ENCODE data around the gene DYNLL2. TPM values are rescaled to one million over a fixed set of nuclear protein-coding genes. Genes with fewer than 3 reads are reported as not detected.
"Not testable (repeated sequence)": the region's sequence is repeated elsewhere in the genome, so short reads cannot be mapped to it uniquely, and the experiment has no call there.

The DYNLL2 gene
- total and polyA plus RNA-seq, 10 donors = 9.9 to 29.7 (median 22.9) TPM

DNA sequence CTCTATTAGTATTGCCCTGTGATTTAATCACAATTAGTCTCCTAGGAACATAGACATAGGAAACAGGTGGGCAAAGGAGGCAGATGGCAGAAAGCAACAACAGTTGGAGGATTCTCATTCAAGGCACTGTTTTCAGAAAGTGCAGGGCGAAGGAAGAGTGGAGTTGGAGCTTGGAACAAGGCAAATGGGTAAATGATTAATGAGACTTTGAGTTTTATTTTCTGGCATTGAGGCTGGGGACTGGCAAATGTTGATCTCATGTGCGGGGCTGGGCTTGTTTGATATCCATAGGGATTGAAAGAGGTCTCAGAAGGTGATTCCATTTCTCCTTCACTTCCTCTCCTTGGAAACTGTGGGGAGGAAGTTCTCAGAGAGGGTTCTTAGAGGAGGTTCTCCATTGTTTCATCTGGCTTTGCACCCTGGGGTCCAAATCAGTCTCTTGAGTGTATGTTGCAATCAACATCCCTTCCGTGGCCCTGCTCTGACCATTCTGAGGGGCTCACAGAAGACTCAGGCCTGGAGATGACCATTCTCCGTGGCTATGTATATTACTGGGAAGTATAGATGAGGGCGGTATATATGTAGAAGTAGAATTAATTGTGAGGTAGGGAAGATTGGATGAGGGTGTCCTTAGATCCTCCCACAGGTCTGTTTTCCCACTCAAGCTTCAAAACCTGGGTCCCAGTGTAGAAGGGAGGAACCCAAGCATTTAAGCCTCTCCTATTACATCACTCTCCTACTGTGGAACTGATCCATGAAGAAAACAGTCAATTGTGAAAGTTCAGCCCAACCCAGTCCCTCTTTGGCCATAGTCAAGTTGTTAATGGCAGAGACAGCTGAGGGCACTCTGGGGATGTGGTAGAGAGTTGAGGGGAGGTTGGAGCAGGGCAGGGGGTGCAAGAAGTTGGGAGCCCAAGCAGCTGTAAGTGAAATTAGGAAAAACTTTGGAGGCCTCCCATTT lies 39.7 kb upstream of the DYNLL2 start:
- DNase-seq = no peak
- Histone ChIP-seq H3K36me3 (no peaks in the 10 kb centered on the region), H3K9me3 (no peaks in the 10 kb centered on the region), H3K4me3 (no peak overlapping the region), H3K27ac (no peak overlapping the region), H3K4me1 (no peaks in the 10 kb centered on the region), H3K27me3 (replicated peaks in 1 of 7) (peaks cover 0 to 38% (median 0%) of the 10 kb centered on the region in 7 donors)
- 82 to 95% (median 83%) methylated on average over 5 of the region's 5 CpGs for WGBS, 5 donors
- TF ChIP-seq POLR2A (IDR thresholded peaks at IDR 0.05) (no peak), CTCF (IDR thresholded peaks at IDR 0.05 in 8 of 11, conservative IDR thresholded peaks at IDR 0.05 in 3 of 11) (no peak), POLR2AphosphoS5 (IDR thresholded peaks at IDR 0.05) (no peak)
- intact Hi-C loops (cut with DNase I; ENCODE audit: low total_unique reads) = no loop called here

DNA sequence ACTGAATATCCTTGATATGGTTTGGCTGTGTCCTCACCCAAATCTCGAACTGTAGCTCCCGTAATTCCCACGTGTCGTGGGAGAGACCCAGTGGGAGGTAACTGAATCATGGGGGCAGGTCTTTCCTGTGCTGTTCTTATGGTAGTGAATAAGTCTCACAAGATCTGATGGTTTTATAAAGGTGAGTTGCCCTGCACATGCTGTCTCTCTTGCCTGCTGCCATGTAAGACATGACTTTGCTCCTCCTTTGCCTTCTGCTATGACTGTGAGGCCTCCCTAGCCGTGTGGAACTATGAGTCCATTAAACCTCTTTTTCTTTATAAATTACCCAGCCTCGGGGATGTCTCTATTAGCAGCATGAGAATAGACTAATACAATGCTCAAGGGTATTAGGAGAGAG lies 39.0 kb upstream of the DYNLL2 start:
- WGBS, 5 donors = 86 to 94% (median 88%) methylated on average over 6 of the region's 6 CpGs
- H3K36me3 ChIP-seq; intact Hi-C loops (cut with DNase I; ENCODE audit: low total_unique reads); DNase-seq; H3K27ac ChIP-seq; H3K4me1 ChIP-seq; H3K4me3 ChIP-seq; H3K9me3 ChIP-seq: not testable (repeated sequence)
- peaks cover 0 to 38% (median 0%) of the 10 kb centered on the region in 7 donors for H3K27me3 ChIP-seq (replicated peaks in 1 of 7)

DNA sequence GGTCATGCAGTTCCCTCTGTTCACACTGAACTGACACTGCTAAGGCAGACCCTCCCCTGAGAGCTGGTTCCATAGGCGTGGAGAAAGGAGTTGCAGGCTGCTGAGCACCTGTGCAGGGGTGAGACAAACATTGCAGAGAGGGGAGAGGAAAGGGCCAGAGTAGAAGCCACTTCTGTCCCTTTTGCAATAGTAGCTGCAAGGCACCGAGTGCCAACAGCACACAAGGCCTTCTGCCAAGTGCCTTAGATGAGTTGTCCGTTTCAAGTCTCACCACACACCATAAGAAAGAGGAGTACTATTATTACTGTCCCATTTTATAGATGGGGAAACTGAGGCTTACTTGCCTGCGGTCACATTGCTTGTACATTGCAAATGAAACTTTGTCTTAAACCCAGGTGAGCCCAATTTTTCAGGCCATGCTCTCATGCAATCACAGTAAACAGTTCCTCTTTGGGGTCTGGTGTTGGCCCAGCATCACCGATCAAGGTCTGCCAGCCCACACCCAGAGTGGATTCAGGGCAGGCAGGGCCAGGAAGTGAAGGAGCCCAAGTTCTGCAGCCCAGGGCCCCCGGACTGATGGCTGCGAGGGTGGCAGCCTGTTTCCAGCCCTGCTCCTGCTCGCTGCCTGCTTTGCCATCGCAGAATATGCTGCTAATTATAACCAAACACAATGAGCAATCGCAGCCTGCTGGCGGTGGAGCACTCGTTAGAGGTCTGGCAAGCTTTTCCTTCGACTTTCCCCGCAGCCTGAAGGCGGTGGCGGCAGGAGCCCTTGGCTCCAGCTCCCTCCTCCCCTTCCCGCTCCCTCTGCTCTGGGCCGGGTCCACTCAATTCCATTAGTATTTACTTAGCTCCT lies 36.8 kb upstream of the DYNLL2 start:
- no peak for DNase-seq
- intact Hi-C loops (cut with DNase I; ENCODE audit: low total_unique reads) = no loop called here
- H3K9me3 ChIP-seq = no peaks in the 10 kb centered on the region
- no peaks in the 10 kb centered on the region for H3K4me1 ChIP-seq
- WGBS, 5 donors = 70 to 80% (median 73%) methylated on average over 18 of the region's 18 CpGs
- no peak overlapping the region for H3K4me3 ChIP-seq
- no peaks in the 10 kb centered on the region for H3K36me3 ChIP-seq
- H3K27ac ChIP-seq = no peak overlapping the region
- H3K27me3 ChIP-seq (replicated peaks in 1 of 7) = peaks cover 0 to 38% (median 0%) of the 10 kb centered on the region in 7 donors
- TF ChIP-seq CTCF (IDR thresholded peaks at IDR 0.05 in 8 of 11, conservative IDR thresholded peaks at IDR 0.05 in 3 of 11) = no peak
- no peak for TF ChIP-seq POLR2AphosphoS5 (IDR thresholded peaks at IDR 0.05)
- no peak for TF ChIP-seq POLR2A (IDR thresholded peaks at IDR 0.05)

GRCh38 chr17:58047376-58048150 lies 35.7 kb upstream of the DYNLL2 start:
- 78 to 88% (median 85%) methylated on average over 4 of the region's 4 CpGs for WGBS, 5 donors
- TF ChIP-seq CTCF (IDR thresholded peaks at IDR 0.05 in 8 of 11, conservative IDR thresholded peaks at IDR 0.05 in 3 of 11) (no peak), POLR2AphosphoS5 (IDR thresholded peaks at IDR 0.05) (no peak), POLR2A (IDR thresholded peaks at IDR 0.05) (no peak)
- intact Hi-C loops (cut with DNase I; ENCODE audit: low total_unique reads) = no loop called here
- no peaks in the 10 kb centered on the region for H3K9me3 ChIP-seq
- no peak for DNase-seq
- no peaks in the 10 kb centered on the region for H3K4me1 ChIP-seq
- no peaks in the 10 kb centered on the region for H3K36me3 ChIP-seq
- no peak overlapping the region for H3K27ac ChIP-seq
- peaks cover 0 to 34% (median 0%) of the 10 kb centered on the region in 7 donors for H3K27me3 ChIP-seq (replicated peaks in 1 of 7)
- H3K4me3 ChIP-seq = no peak overlapping the region

Measured in spleen (tissue), 11 donors.